SK-N-SH treated with all-trans-retinoic acid at 6 μM for 48 hours (cell line): ENCODE data around the gene SIRT7.

Experiments
- ATAC-seq: fragments of 200-7000 bp; cut with Tn5 transposase; 3 replicates; pipeline ENCODE4 v1.9.1; 2020; ENCODE audit warnings: mild to moderate bottlenecking, moderate library complexity
- ARNTL ChIP-seq: fragments of 450-650 bp; formaldehyde crosslinking; IDR thresholded peaks from 2 replicates; pipeline ENCODE4 v1.5.0; 2020; ENCODE audit warnings: low read depth, mild to moderate bottlenecking, moderate library complexity, borderline replicate concordance
- BACH2 ChIP-seq: fragments of 250-450 bp; sonication (Bioruptor Pico); IDR thresholded peaks from 2 replicates; pipeline ENCODE4 v1.9.0; 2021; ENCODE audit warnings: mild to moderate bottlenecking, borderline replicate concordance
- GLIS3 ChIP-seq: fragments of 250-450 bp; sonication (Bioruptor Pico); IDR thresholded peaks from 2 replicates; pipeline ENCODE4 v1.5.0; 2020; ENCODE audit warnings: mild to moderate bottlenecking, moderate library complexity
- OSR1 ChIP-seq: fragments of 250-450 bp; sonication (Bioruptor Pico); IDR thresholded peaks from 2 replicates; pipeline ENCODE4 v1.8.0; 2022; ENCODE audit warnings: moderate library complexity, mild to moderate bottlenecking, inconsistent platforms
- PPARA ChIP-seq: fragments of 250-450 bp; sonication (Bioruptor Pico); IDR thresholded peaks from 2 replicates; pipeline ENCODE4 v1.5.0; 2020; ENCODE audit warnings: mild to moderate bottlenecking, borderline replicate concordance
- RARB ChIP-seq: fragments of 250-450 bp; sonication (Bioruptor Pico); IDR thresholded peaks from 2 replicates; pipeline ENCODE4 v1.8.0; 2021; ENCODE audit warnings: mild to moderate bottlenecking, moderate library complexity
- SNAI2 ChIP-seq: fragments of 250-450 bp; sonication (Bioruptor Pico); IDR thresholded peaks from 2 replicates; pipeline ENCODE4 v1.5.0; 2020; ENCODE audit warnings: mild to moderate bottlenecking, moderate library complexity
- TOX ChIP-seq: fragments of 250-450 bp; sonication (Bioruptor Pico); IDR thresholded peaks from 2 replicates; pipeline ENCODE4 v1.8.0; 2021; ENCODE audit warnings: mild to moderate bottlenecking, moderate library complexity, borderline replicate concordance
- ZC3H10 ChIP-seq: fragments of 250-450 bp; sonication (Bioruptor Pico); IDR thresholded peaks from 2 replicates; pipeline ENCODE4 v1.5.1; 2021; ENCODE audit warnings: mild to moderate bottlenecking, moderate library complexity
- ZFP3 ChIP-seq: fragments of 250-450 bp; sonication (Bioruptor Pico); IDR thresholded peaks from 2 replicates; pipeline ENCODE4 v1.5.0; 2020; ENCODE audit warnings: mild to moderate bottlenecking, moderate library complexity
- ZFP30 ChIP-seq: fragments of 450-650 bp; formaldehyde crosslinking; IDR thresholded peaks from 2 replicates; pipeline ENCODE4 v1.5.0; 2022; ENCODE audit warnings: mild to moderate bottlenecking, moderate library complexity
- ZNF565 ChIP-seq: fragments of 450-650 bp; formaldehyde crosslinking; conservative IDR thresholded peaks from 2 replicates; pipeline ENCODE4 v1.5.0; 2020; ENCODE audit warnings: low read depth, mild to moderate bottlenecking, moderate library complexity
- ZNF70 ChIP-seq: fragments of 450-650 bp; formaldehyde crosslinking; IDR thresholded peaks from 2 replicates; pipeline ENCODE4 v1.5.0; 2020; ENCODE audit warnings: mild to moderate bottlenecking, moderate library complexity
- ZNF8 ChIP-seq: fragments of 450-650 bp; formaldehyde crosslinking; IDR thresholded peaks from 2 replicates; pipeline ENCODE4 v1.5.0; 2020; ENCODE audit warnings: mild to moderate bottlenecking, moderate library complexity
- TF ChIP-seq, protein P1 (sequence below): fragments of 250-450 bp; sonication (Bioruptor Pico); IDR thresholded peaks from 2 replicates; pipeline ENCODE4 v1.5.0; 2020; ENCODE audit warnings: mild to moderate bottlenecking, moderate library complexity
- TF ChIP-seq, protein P2 (sequence below): fragments of 250-450 bp; sonication (Bioruptor Pico); IDR thresholded peaks from 2 replicates; pipeline ENCODE4 v1.5.1; 2020; ENCODE audit warnings: low read depth, mild to moderate bottlenecking, moderate library complexity
- TF ChIP-seq, protein P3 (sequence below): fragments of 250-450 bp; sonication (Bioruptor Pico); IDR thresholded peaks from 2 replicates; pipeline ENCODE4 v1.8.0; 2021; ENCODE audit warnings: low read depth, mild to moderate bottlenecking, moderate library complexity, borderline replicate concordance

The SIRT7 gene

DNA sequence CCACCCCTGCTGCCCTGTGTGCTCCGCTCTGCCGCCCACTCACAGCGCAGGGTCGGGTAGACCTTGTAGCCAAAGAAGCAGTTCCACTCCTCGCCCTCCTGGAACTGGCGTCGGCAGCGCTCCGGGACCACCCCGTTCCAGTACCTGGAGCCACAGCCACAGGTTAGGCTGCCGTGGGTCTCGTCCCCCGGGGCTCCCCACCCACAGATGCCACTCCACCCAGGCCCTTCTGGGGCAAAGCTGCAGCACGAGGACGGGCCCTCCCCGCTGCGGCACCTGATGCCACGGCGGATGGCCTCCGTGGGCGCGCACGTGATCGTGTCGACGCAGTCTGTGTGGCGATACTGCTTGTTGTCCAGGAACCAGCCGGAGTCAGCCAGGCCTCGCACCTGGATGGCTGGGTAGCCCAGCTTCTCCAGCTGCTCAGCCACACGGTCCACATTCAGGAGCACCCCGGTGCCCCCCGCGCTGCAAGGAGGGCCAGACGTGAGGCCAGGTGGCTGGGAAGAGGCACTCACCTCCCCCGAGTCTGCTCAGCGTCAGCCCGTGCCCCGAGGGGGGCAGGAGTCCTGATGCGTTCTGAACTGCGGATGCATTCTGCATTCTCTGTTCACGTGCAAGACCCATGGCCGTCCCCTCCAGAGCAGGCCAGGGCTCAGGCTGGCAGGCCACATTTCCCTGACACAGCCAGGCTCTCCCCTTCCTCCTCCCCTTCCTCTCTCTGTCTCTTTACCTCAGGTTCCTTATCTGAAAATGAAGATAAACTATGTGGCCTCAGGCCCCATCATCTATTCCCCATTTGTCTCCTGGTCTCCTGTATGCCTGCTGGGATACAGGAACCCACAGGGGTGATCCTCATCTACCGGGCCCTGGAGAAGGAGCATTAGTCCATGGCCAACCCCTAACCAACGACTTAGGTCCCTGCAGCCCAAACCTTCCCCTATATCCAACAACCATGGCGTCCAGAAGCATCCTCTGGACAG is 38.9 kb upstream of the SIRT7 start (continued):
- TF ChIP-seq OSR1 (CRISPR knock-in tag) (no peak), ZFP30 (CRISPR knock-in tag) (no peak), TOX (CRISPR knock-in tag) (no peak), RARB (CRISPR knock-in tag) (no peak), ZNF70 (CRISPR knock-in tag) (no peak), ARNTL (CRISPR knock-in tag) (no peak), GLIS3 (CRISPR knock-in tag) (no peak), ZC3H10 (CRISPR knock-in tag) (no peak), ZNF565 (CRISPR knock-in tag) (no peak), BACH2 (CRISPR knock-in tag) (no peak)
- TF ChIP-seq, protein P1, sequence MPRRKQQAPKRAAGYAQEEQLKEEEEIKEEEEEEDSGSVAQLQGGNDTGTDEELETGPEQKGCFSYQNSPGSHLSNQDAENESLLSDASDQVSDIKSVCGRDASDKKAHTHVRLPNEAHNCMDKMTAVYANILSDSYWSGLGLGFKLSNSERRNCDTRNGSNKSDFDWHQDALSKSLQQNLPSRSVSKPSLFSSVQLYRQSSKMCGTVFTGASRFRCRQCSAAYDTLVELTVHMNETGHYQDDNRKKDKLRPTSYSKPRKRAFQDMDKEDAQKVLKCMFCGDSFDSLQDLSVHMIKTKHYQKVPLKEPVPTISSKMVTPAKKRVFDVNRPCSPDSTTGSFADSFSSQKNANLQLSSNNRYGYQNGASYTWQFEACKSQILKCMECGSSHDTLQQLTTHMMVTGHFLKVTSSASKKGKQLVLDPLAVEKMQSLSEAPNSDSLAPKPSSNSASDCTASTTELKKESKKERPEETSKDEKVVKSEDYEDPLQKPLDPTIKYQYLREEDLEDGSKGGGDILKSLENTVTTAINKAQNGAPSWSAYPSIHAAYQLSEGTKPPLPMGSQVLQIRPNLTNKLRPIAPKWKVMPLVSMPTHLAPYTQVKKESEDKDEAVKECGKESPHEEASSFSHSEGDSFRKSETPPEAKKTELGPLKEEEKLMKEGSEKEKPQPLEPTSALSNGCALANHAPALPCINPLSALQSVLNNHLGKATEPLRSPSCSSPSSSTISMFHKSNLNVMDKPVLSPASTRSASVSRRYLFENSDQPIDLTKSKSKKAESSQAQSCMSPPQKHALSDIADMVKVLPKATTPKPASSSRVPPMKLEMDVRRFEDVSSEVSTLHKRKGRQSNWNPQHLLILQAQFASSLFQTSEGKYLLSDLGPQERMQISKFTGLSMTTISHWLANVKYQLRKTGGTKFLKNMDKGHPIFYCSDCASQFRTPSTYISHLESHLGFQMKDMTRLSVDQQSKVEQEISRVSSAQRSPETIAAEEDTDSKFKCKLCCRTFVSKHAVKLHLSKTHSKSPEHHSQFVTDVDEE (CRISPR knock-in tag) = no peak

DNA sequence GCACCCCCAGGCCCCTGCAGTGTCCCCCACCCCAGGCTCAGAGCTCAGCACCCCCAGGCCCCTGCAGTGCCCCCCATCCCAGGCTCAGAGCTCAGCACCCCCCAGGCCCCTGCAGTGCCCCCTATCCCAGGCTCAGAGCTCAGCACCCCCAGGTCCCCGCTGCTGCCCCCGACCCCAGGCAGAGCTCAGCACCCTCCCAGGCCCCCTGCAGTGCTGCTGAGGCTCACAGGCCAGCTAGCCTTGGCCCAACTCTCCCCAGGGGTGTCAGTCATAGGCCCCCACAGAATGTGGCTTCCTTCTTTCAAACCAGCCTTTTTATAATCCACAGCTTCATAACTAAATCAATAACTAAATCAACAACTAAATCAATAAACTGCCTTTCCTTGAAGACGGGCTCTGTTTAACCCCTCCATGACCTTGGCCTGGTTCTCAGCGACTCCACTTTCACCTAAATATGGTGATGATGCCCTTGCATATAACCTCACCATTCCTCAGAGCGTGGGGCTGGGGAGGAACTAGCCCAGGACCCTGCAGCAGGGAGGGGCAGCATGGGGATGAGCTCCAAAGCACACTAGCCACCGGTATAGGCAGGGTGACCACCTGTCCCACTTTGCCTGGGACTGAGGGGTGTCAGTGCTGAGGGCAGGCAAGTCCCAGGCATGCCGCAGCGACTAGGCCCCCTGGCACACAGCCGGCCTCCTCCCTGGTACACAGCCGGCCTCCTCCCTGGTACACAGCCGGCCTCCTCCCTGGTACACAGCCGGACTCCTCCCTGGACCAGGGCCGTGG is 38.0 kb upstream of the SIRT7 start:
- no peak for TF ChIP-seq RARB (CRISPR knock-in tag)
- TF ChIP-seq SNAI2 (CRISPR knock-in tag) = no peak
- TF ChIP-seq, protein P2, sequence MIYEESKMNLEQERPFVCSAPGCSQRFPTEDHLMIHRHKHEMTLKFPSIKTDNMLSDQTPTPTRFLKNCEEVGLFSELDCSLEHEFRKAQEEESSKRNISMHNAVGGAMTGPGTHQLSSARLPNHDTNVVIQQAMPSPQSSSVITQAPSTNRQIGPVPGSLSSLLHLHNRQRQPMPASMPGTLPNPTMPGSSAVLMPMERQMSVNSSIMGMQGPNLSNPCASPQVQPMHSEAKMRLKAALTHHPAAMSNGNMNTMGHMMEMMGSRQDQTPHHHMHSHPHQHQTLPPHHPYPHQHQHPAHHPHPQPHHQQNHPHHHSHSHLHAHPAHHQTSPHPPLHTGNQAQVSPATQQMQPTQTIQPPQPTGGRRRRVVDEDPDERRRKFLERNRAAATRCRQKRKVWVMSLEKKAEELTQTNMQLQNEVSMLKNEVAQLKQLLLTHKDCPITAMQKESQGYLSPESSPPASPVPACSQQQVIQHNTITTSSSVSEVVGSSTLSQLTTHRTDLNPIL (CRISPR knock-in tag) = no peak
- TF ChIP-seq, protein P1 (CRISPR knock-in tag) = no peak
- no peak for TF ChIP-seq ZFP3 (CRISPR knock-in tag)
- ATAC-seq = no peak

DNA sequence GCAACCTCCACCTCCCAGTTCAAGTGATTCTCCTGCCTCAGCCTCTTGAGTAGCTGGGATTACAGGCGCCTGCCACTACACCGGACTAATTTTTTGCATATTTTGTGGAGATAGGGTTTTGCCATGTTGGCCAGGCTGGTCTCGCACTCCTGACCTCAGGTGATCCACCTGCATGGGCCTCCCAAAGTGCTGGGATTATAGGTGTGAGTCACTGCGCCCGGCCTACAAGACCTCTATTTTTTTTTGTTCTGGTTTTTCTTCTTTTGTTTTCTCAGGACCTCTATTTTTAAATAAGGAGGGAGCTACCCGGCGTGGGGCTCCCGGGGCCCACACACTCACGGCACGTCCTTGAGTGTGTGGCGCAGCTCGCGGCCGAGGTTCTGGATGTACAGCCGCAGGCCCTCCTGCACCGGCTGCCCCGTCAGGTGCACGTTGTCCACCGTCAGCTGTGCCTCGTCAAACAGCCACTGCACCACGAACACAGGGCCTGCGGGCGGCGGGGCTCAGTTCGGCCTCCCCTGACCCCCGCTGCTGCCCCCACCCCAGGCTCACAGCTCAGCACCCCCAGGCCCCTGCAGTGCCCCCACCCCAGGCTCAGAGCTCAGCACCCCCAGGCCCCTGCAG is 37.2 kb upstream of the SIRT7 start:
- TF ChIP-seq PPARA (CRISPR knock-in tag) (no peak), ZNF8 (CRISPR knock-in tag) (no peak), RARB (CRISPR knock-in tag) (no peak), OSR1 (CRISPR knock-in tag) (no peak)
- TF ChIP-seq, protein P3, sequence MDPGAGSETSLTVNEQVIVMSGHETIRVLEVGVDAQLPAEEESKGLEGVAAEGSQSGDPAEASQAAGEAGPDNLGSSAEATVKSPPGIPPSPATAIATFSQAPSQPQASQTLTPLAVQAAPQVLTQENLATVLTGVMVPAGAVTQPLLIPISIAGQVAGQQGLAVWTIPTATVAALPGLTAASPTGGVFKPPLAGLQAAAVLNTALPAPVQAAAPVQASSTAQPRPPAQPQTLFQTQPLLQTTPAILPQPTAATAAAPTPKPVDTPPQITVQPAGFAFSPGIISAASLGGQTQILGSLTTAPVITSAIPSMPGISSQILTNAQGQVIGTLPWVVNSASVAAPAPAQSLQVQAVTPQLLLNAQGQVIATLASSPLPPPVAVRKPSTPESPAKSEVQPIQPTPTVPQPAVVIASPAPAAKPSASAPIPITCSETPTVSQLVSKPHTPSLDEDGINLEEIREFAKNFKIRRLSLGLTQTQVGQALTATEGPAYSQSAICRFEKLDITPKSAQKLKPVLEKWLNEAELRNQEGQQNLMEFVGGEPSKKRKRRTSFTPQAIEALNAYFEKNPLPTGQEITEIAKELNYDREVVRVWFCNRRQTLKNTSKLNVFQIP = no peak
- TF ChIP-seq, protein P2 (CRISPR knock-in tag) = no peak
- ATAC-seq = no peak
